Measurements from ENCODE around the gene BSN.

BSN gene

DNA sequence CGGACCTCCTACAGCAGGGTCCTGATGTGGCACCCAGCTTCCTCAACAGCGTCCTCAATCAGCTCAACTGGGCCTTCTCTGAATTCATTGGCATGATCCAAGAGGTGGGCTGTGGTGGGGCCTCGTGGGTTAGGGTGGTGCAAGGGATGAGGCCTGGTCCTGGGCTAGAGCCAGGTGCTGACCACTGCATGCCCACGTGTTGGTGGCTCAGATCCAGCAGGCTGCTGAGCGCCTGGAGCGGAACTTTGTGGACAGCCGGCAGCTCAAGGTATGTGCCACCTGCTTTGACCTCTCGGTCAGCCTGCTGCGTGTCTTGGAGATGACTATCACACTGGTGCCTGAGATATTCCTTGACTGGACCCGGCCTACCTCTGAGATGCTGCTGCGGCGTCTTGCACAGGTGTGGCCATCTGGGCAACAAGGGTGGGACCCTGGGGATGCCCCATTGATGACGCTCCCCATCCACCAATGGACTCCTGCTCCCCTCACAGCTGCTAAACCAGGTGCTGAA, 161.4 kb downstream of the BSN start:
- no peak for TF ChIP-seq CTCF (IDR thresholded peaks at IDR 0.05; ENCODE audit: low read depth, low read length, missing control alignments)
- DNase-seq (ENCODE audit: extremely low read depth, low read depth) = no peak
- H3K4me3 ChIP-seq (replicated peaks; ENCODE audit: low read depth, low read length) = no peak overlapping the region

DNA sequence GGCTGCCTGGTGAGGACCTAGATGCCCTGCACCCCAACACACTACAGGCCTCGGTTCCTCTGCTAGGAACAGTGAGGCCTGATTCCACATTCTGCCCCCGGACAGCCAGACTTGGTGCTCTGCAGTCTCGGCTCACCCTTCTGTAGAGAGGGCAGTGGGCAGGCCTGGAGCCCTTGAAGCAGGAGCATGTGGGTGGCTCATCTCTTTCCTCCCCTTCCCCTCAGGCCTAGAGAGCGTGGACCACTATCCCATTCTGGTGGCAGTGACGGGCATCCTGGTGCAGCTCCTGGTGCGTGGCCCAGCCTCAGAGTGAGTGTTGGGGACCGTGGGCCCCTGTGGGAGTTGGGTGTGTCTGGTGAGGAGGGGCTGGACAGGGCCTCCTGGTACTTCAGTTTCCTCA, 161.9 kb downstream of the BSN start:
- no peak for DNase-seq (ENCODE audit: extremely low read depth, low read depth)
- no peak for TF ChIP-seq CTCF (IDR thresholded peaks at IDR 0.05; ENCODE audit: low read depth, low read length, missing control alignments)
- H3K4me3 ChIP-seq (replicated peaks; ENCODE audit: low read depth, low read length) = no peak overlapping the region

GRCh38 chr3:49716691-49717210, 162.5 kb downstream of the BSN start:
- DNase-seq (ENCODE audit: extremely low read depth, low read depth) = no peak
- H3K4me3 ChIP-seq (replicated peaks; ENCODE audit: low read depth, low read length) = no peak overlapping the region

DNA sequence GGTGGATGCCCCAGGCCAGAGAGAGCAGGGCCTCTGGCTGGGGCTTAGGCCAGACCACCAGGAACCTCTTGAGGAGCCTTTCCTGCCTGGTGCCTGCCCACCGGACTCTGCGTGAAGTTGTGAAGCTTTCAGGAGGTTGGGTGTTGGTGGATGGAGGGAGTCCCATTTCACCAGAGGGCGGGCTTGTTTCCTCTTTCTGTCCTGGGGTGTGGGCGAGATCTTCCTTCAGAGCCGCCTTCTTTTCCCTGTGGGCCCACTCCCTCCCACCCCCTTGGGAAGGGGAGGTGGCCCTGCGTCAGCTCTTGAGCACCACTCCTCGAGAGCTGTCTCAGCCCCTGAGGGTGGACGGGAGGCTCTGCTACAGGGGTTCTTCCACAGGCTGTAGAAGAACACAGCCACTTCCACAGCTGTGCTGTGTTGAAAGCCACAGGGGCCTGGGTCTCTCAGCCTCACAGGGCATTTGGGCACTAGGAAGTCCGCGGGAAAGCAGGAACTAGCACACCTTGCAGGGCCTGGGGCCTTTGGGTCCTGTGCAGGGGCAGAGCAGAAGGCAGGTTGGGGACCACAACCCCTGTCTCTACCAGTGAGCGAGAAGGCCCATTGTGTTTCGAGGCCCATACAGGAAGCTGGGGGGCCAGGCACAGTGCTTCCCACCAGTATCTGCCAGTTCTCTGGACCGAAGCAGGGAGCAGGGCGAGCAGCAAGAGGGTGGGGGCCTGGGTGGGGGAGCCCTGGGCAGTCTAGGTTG, 163.1 kb downstream of the BSN start:
- DNase-seq (ENCODE audit: extremely low read depth, low read depth) = no peak
- H3K4me3 ChIP-seq (replicated peaks; ENCODE audit: low read depth, low read length) = no peak overlapping the region
- no peak for TF ChIP-seq CTCF (IDR thresholded peaks at IDR 0.05; ENCODE audit: low read depth, low read length, missing control alignments)

More at GRCh38 chr3:49716691-49717210, 162.5 kb downstream of the BSN start:
- no peak for TF ChIP-seq CTCF (IDR thresholded peaks at IDR 0.05; ENCODE audit: low read depth, low read length, missing control alignments)

DNA sequence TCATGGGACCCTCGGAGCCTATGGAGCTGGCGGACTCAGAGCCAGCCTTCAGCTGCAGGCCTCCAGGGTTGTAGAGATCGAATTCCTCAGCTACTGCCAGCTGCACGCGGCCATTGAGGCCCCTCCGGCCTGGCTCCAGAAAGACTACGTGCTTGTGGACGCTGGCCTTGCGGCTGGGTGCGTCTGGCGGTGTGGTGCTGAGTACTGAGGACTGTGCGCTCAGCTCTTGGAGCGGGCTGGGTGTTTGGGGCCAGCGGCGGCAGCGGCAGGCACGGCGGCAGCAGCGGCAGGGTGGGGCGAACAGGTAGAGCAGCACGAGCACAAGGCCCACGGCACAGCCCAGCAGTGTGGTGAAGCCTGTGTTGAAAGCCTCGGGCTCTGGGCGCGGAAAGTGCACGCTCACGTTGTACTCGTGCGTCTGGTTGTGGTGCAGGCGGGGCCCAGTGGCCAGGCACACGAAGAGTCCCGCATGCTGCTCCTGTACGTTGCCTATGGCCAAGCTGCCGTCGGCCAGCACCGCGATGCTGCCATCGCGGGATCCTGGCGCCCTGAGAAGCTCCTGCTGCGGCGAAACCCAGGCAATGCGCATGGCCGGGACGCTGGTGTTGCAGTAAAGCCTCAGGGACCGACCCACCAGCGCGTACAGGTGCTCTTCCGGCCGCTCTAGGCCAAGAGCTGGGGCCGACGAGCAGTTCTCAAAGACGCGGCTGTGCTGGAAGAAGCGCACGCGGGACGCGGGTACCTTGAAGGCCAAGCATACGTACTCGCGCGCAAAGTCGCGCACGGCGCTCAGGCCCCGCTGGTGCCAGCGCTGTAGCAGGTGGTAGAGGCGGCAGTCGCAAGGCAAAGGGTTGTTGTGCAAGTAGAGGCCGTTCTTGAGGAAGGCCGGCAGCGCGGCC, 163.9 kb downstream of the BSN start:
- no peak for TF ChIP-seq CTCF (IDR thresholded peaks at IDR 0.05; ENCODE audit: low read depth, low read length, missing control alignments)
- no peak for DNase-seq (ENCODE audit: extremely low read depth, low read depth)
- H3K4me3 ChIP-seq (replicated peaks; ENCODE audit: low read depth, low read length) = no peak overlapping the region

GRCh38 chr3:49718858-49719213, 164.6 kb downstream of the BSN start:
- no peak for TF ChIP-seq CTCF (IDR thresholded peaks at IDR 0.05; ENCODE audit: low read depth, low read length, missing control alignments)
- no peak for DNase-seq (ENCODE audit: extremely low read depth, low read depth)
- H3K4me3 ChIP-seq (replicated peaks; ENCODE audit: low read depth, low read length) = peak overlapping the region; percentile 34
